HEK293 (cell line): ENCODE results near the gene GDF9.

Experiments
- BCL11B ChIP-seq: fragments of 450-650 bp; formaldehyde crosslinking; IDR thresholded peaks from 2 replicates; pipeline ENCODE4 v1.5.1; 2016; ENCODE audit warnings: low read depth, missing biosample characterization, missing genetic modification characterization
- CTCF ChIP-seq: fragments of 450-650 bp; formaldehyde crosslinking; IDR thresholded peaks from 2 replicates; pipeline ENCODE4 v1.5.1; 2016; ENCODE audit warnings: missing biosample characterization, missing genetic modification characterization
- SP7 ChIP-seq: fragments of 450-650 bp; formaldehyde crosslinking; IDR thresholded peaks from 2 replicates; pipeline ENCODE4 v1.5.1; 2016; ENCODE audit warnings: missing biosample characterization, missing genetic modification characterization
- TCF7L2 ChIP-seq: IDR thresholded peaks from 2 replicates; pipeline ENCODE4 v1.6.1; 2011; ENCODE audit warnings: low read depth, mild to moderate bottlenecking, inconsistent platforms, low read length, moderate library complexity, borderline replicate concordance
- YY2 ChIP-seq: fragments of 450-650 bp; formaldehyde crosslinking; IDR thresholded peaks from 2 replicates; pipeline ENCODE4 v1.5.1; 2016; ENCODE audit warnings: missing biosample characterization, missing genetic modification characterization
- ZBTB1 ChIP-seq: fragments of 450-650 bp; formaldehyde crosslinking; IDR thresholded peaks from 2 replicates; pipeline ENCODE4 v1.5.1; 2016; ENCODE audit warnings: missing biosample characterization, missing genetic modification characterization
- ZBTB44 ChIP-seq: fragments of 450-650 bp; IDR thresholded peaks from 2 replicates; pipeline ENCODE4 v1.5.1; 2018; ENCODE audit warnings: missing biosample characterization, mild to moderate bottlenecking, missing genetic modification characterization
- ZNF266 ChIP-seq: fragments of 450-650 bp; formaldehyde crosslinking; IDR thresholded peaks from 2 replicates; pipeline ENCODE4 v1.5.1; 2016; ENCODE audit warnings: missing biosample characterization, missing genetic modification characterization, low read depth
- ZNF423 ChIP-seq: fragments of 450-650 bp; formaldehyde crosslinking; IDR thresholded peaks from 2 replicates; pipeline ENCODE4 v1.5.1; 2016; ENCODE audit warnings: missing biosample characterization, missing genetic modification characterization
- ZNF555 ChIP-seq: fragments of 450-650 bp; formaldehyde crosslinking; conservative IDR thresholded peaks from 2 replicates; pipeline ENCODE4 v1.5.1; 2017; ENCODE audit warnings: missing biosample characterization, mild to moderate bottlenecking, missing genetic modification characterization, inconsistent platforms
- TF ChIP-seq, protein P1 (sequence below): fragments of 450-650 bp; formaldehyde crosslinking; IDR thresholded peaks from 2 replicates; pipeline ENCODE4 v1.5.1; 2016; ENCODE audit warnings: missing biosample characterization, missing genetic modification characterization
- TF ChIP-seq, protein P2 (sequence below): IDR thresholded peaks from 2 replicates; pipeline ENCODE4 v1.6.1; 2011; ENCODE audit warnings: mild to moderate bottlenecking, low read depth, low read length, borderline replicate concordance

- TF ChIP-seq SP7 (tag by site-specific recombination) = 0 out of 2 replicates have a peak, but pooled peaks have one; percentile 22
- peak; percentile 83 for TF ChIP-seq CTCF (tag by site-specific recombination)
- no peak for TF ChIP-seq TCF7L2
- TF ChIP-seq ZNF555 (tag by site-specific recombination) = no peak
- TF ChIP-seq, protein P1, sequence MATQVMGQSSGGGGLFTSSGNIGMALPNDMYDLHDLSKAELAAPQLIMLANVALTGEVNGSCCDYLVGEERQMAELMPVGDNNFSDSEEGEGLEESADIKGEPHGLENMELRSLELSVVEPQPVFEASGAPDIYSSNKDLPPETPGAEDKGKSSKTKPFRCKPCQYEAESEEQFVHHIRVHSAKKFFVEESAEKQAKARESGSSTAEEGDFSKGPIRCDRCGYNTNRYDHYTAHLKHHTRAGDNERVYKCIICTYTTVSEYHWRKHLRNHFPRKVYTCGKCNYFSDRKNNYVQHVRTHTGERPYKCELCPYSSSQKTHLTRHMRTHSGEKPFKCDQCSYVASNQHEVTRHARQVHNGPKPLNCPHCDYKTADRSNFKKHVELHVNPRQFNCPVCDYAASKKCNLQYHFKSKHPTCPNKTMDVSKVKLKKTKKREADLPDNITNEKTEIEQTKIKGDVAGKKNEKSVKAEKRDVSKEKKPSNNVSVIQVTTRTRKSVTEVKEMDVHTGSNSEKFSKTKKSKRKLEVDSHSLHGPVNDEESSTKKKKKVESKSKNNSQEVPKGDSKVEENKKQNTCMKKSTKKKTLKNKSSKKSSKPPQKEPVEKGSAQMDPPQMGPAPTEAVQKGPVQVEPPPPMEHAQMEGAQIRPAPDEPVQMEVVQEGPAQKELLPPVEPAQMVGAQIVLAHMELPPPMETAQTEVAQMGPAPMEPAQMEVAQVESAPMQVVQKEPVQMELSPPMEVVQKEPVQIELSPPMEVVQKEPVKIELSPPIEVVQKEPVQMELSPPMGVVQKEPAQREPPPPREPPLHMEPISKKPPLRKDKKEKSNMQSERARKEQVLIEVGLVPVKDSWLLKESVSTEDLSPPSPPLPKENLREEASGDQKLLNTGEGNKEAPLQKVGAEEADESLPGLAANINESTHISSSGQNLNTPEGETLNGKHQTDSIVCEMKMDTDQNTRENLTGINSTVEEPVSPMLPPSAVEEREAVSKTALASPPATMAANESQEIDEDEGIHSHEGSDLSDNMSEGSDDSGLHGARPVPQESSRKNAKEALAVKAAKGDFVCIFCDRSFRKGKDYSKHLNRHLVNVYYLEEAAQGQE (tag by site-specific recombination) = 0 out of 2 replicates have a peak, but pooled peaks have one; percentile 31
- no peak for TF ChIP-seq ZBTB1 (tag by site-specific recombination)
- TF ChIP-seq ZNF266 = no peak
- no peak for TF ChIP-seq ZNF423 (tag by site-specific recombination)
- TF ChIP-seq BCL11B = no peak
- no peak for TF ChIP-seq YY2
- TF ChIP-seq, protein P2, sequence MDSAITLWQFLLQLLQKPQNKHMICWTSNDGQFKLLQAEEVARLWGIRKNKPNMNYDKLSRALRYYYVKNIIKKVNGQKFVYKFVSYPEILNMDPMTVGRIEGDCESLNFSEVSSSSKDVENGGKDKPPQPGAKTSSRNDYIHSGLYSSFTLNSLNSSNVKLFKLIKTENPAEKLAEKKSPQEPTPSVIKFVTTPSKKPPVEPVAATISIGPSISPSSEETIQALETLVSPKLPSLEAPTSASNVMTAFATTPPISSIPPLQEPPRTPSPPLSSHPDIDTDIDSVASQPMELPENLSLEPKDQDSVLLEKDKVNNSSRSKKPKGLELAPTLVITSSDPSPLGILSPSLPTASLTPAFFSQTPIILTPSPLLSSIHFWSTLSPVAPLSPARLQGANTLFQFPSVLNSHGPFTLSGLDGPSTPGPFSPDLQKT = no peak
- TF ChIP-seq ZBTB44 (tag by site-specific recombination) = no peak
Measured at GRCh38 chr5:132820162-132820754, 46.0 kb downstream of the GDF9 start.
